T-helper 9 cell (primary cell): Measurements from ENCODE around the gene ASB6.
"Not testable (repeated sequence)": the region's sequence is repeated elsewhere in the genome, so short reads cannot be mapped to it uniquely, and the experiment has no call there.

Experiments
- DNase-seq: peaks from one replicate; pipeline ENCODE4 v3.0.0-alpha.2; 2020

ASB6 gene

DNA sequence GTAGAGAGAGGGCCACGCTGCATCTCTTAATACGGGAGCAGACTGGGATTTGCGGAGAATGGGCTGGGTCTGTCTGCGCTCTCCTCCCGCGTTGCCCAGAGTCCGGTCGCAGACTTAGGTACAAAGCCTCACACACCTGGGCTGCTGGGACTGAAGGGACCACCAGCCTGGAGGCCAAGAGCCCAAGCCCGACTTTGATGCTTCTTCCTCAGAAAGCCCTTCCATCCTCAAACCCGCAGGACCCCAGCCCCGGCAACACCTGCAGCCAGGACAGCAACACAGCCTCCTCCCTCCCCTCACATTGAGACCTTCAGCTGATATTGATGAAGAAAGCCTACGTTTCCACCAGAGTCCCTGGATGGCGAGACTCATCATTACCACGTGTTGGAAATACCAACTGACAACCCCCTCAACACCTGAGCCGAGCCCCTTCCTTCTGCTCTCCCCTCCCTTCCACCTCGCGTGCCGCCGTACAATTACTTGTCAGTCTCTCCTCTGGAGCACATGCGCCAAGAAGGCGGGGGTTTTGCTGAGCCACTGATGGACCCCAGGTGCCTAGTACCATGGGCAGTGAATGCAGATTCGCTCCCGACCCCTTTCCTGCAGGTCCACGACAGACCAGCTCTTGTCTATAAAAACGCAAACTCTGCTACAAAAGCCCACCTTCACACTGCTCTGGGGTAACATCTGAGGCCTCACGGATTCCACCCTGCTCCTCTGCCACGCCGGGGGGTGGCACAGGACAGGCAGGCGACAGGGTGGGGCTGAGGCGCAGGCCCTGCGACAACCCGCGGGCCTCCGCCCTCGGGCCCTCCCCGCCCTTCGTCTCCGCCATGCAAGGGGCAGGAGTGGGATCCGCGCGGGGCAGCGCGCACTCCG lies 841 bp downstream of the ASB6 start:
- DNase-seq, result no peak

DNA sequence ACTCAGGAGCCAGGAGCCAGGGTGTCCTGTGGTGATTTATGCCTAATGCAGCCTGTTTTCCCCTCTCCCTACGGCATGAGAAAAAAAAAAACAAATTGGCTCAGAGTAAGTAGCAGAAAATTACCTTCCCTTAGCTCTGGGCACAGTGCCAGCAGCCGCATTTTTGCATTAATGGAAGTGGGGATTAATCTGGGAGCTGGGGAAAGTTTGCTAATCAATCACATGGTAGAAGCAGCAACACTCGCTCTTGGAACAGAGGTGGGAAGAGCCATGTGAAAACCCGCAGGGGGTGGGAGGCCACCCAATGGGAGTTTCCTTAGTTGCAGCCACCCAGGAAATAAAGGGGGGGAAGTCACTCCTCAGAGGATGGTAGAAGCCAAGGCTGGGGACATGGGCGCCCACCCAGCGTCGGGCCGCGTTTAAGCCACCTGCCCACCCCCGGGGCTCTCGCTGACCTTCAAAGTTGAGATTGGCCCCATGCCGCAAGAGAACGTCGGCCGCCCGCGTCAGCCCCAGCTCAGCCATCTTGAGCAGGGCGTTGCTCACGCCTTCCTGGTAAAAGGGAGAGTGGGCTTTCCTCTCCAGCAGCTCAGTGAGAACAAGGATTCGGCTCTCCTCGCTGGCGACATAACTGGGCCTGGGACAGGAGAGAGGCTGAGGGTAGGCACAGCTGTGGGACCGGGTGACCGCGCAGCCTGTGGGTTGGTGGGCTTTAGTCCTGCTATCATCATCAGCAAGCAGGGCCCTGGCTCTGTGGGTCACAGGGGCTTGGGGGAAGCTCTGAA lies 1.7 kb downstream of the ASB6 start:
- no peak for DNase-seq

DNA sequence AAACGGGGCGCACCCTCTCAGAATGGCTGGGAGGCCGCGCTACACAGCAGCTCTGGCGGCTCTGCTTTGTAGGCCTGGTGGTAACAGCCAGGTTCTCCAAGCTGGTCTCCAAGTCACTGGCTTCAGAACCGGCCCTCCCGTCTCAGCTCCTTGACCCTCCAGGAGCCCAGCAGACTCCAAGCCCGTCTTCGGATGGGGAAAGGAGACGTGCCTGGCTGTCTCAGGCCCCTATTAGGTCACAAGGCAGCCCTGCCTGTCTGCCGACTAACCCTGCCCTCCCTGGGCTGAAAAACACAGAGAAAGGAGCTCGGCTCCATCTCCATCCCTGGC lies 2.2 kb downstream of the ASB6 start:
- DNase-seq, result no peak

DNA sequence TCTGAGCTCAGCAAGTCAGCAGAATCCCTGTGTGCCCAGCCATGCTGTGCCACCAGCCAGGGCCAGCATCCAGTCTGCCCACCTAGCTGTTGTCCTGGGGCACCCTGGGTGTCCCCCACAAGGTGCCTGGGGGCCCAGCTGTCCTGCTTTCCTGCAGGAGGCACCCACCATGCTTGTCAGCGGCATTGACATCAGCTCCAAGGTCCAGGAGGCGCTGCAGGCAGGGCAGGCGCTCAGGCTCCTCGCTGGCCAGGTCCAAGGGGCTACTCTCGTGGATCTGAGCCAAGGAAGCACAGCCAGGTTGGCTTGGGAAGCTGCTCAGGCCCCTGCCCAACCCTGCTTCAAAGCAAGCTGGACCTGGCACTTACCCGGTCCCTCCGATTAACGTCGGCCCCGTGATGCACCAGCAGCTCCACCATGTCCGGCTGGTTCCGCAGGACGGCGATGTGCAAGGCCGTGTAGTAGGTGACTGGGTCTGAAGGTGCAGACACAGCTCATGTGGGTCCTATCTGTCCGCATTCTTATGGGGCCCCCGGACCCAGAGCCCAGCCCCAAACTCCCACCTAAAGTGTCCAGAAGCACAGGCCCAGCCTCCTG lies 2.8 kb downstream of the ASB6 start:
- DNase-seq, result no peak

DNA sequence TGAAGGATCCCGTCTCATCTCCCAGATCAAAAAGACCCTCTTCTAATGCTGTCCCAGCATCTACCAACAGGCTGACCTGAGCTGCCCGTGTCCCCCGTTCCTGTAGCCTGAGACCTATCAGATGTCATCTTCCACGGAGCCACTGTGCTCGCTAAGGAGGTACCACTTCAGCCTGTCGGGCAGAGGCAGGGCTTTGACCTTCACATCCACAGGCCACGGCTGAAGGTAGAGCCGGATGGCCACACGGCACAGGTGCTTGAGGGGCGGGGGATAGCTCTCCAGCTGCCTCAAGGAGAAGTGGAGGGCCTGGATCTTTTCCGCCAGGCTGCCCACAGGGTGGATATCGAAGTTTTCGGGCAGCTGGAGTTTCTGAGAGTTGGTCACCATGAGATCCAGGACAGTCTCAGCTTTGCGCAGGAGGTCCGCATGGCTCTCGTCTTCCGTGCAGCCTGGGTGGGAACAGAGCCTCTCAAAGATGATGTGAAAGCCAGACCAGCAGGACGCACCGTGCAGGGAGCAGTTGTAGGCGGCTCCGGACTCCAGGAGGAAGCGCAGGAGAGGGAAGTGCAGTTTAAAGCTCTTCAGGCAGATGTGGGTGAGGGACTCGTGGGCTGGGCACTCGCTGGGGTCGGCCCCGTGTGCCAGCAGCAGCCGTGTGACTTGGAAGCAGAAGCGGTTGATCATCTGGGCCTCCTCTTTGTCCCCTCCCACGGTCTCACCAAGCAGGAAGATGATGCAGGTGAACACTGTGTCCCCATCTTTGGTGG lies 4.1 kb downstream of the ASB6 start:
- DNase-seq, result no peak

DNA sequence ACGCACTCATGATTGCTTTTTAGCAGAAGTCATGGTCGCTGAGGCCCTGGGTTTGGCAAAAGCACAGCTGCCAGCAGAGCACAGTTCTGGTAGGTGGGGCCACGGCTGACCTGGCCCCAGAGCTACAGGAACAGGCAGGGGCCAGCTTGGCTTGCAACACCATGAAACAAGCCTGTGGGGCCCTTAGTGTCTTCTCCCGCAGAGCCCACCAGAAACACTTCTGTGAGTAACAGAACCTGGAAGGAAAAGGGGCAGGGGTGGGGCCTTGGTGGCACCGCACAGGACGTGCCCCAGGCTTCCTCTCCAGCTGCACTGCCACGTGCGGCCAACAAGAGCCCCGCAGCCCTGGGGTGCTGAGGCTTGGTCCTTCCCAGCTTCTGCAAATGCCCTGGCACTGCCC lies 4.8 kb downstream of the ASB6 start:
- no peak for DNase-seq

DNA sequence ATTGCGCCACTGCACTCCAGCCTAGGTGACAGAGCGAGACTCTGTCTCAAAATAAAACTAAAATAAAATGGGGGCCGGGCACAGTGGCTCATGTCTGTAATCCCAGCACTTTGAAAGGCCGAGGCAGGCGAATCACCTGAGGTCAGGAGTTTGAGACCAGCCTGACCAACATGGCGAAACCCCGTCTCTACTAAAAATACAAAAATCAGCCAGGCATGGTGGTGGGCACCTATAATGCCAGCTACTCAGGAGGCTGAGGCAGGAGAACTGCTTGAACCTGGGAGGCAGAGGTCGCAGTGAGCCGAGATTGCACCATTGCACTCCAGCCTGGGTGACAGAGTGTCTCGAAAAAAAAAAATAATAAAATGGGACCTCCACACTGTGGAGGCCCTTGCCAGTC lies 5.6 kb downstream of the ASB6 start:
- DNase-seq, result not testable (repeated sequence)

DNA sequence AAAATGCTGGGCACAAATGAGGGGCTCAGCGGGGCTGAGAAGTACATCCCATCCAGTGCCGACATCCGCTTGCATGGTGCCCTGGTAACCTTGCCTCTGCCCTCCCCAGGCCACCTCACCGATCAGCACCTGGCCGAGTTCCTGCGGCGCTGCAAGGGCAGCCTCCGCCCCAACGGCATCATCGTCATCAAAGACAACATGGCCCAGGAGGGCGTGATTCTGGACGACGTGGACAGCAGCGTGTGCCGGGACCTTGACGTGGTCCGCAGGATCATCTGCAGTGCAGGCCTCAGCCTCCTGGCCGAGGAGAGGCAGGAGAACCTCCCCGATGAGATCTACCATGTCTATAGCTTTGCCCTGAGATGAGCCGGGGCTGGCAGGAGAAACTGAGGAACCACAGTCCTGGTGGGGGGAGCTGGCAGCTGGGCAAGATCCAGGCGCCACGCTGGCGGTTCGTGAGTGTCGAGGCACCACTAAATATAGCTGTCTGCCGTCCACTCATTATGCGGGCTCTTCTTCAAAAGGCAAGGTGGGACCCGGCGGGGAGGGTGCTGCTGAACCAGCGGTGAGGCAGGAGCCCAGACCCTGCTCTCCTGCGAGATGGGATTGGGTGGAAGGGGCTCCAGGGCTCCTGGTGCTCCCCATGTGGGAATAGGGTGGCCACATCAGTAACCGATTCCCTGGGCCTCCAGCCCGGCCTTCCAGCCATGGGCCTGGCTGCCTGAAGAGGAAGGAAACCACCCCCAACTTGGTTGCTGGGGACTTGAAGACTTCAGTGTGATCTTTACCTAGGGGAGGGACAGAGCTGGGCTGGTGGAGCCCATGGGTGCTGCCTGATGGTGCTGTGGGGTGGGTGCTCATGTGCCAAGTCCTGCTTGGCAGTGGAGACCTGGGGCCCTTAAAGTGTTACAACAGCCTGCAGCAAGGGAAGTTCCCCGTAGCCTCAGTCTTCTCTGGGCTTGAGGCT lies 6.6 kb downstream of the ASB6 start:
- no peak for DNase-seq

DNA sequence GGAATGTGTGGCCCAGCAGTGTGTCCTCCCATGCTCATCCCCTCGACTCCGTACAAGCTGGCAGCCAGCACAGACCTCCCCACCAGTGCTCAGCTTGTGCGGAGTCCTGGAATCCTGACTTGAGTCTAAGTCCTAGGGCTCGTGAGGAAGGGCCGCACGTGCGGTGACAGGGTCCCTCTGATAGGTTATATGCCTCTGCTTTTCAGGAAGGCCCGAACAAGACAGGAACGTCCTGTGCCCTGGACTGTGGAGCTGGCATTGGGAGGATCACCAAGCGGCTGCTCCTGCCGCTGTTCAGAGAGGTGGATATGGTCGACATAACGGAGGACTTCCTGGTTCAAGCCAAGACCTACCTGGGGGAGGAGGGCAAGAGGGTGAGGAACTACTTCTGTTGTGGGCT lies 8.1 kb downstream of the ASB6 start:
- DNase-seq, result no peak

DNA sequence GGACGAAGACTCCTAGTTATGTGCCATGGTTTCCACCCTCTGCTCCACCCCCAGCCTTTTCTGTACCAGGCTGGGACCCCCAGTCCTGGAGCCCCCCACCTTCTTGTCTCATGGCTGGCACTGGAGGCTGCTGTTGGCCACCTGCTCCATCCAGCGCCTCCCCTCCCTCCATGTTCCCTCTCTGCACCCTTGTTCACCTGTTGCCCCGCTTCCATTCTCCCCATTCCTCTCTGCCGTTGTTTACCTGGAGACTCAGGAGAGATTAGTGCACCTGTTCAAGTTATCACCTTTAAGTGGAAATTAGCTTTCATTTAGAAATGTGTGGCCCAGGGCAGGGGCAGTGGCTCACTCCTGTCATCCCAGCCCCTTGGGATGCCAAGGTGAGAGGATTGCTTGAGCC lies 8.7 kb downstream of the ASB6 start:
- no peak for DNase-seq

DNA sequence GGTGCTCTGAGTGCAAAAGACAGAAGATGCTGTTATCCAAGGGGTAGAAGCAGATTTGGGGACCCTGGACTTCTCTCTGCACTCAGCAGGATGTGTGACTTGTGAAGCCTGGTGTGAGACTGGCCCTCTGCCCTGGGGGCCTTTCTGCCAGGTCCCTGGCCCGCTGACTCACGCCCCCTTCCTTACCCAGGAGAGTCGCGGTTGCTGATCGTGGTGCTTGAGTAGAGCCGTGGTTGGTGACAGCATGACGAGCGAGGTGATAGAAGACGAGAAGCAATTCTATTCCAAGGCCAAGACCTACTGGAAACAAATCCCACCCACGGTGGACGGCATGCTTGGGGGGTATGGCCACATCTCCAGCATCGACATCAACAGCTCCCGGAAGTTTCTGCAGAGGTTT lies 9.5 kb downstream of the ASB6 start:
- no peak for DNase-seq

DNA sequence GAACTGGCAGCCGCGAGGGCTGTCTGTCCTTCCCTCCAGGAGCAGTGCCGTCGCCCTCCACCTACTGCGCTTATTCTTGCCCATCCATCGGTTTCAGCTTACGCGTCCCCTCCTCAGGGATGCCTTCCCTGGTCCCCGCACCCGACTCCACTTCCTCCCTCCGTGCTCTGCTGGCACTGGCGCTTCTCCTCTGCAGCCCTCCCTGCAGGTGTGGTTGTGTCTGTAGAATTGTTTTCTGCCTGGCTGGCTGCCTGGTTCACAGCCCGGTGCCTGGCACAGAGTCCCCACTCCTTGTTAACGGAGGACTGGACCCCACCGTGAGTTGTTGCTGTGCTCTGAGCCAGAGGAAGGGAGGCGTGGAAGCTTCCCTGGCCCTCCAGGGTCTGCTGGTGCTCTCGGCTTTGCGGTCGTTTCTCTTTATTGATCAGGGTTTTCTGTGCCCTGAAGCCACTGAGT lies 10.2 kb downstream of the ASB6 start:
- DNase-seq, result no peak

DNA sequence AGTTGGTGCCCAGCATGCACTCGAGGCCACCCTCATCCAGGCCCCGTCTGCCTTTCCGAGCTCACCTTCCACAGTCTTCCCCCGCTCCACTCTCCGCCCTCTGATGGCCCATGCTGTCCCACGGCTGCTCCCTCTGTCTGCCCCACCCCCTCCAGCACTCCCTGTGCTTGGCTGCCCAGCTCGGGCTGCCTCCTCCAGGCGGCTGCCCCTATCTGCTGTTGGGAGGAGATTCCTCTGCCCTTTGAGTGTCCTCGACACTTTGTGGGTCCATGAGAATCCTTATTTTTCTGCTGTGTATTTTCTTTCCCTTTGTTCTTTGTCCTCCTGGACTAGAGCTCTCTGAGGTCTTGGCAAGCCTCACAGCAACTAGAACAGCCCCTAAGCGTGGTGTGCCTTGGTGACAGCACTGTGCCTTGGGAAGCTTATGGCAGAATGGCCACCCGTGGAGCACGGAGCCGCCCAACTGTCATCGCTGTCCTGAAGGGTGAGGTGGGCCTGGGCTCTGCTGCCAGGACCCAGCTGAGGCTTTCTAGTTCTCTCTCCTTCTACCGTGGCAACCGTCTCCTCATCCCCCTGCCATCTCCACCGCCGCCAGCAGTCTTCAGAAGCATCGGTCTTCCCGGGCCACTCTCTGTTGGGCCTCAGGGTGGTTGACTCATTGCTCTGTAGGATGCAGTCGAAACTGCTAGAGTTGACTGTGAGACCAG lies 10.8 kb downstream of the ASB6 start:
- DNase-seq, result no peak

DNA sequence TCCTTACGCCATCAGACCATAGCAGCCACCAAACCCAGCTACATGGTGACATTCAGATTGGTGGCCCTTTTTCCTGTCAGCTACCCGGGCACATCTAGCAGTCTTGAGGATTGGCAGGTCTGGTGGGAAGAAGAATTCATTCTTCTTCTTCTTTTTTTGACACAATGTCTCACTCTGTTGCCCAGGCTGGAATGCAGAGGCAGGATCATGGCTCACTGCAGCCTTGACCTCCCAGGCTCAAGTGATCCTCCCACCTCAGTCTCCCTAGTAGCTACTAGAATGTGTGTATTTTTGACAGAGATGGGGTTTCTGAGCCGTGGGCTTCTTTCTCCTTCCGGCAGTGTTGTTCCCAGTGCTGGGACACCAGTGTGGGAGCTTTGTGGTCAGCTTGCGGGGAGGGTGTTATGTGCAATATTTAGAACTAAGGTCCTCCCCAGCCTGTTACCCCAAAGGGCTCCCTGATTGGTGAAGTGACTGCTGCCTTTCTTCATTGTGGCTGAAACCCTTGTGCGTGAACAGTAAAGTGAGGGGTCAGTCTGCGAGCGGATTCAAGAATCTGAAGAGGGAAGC lies 12.6 kb downstream of the ASB6 start:
- DNase-seq, result no peak

DNA sequence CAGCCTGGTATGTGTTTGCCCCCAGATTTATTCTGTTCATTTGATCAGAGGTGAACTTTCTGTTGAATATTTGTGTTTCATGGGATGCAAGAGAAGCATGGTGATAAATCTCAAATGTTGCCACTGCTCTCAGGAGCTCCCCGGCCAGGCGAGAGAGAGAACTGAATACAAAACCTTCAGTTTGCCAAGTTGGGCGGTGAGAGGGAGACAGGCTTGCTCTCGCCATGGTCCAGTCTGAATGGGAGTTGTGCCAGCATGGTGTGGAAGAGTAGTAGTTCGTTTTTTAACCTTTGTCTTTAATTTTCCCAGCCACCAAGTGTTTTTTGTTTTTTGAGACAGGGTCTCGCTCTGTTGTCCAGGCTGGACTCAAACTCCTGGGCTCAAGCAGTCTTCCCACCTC lies 13.2 kb downstream of the ASB6 start:
- no peak for DNase-seq

DNA sequence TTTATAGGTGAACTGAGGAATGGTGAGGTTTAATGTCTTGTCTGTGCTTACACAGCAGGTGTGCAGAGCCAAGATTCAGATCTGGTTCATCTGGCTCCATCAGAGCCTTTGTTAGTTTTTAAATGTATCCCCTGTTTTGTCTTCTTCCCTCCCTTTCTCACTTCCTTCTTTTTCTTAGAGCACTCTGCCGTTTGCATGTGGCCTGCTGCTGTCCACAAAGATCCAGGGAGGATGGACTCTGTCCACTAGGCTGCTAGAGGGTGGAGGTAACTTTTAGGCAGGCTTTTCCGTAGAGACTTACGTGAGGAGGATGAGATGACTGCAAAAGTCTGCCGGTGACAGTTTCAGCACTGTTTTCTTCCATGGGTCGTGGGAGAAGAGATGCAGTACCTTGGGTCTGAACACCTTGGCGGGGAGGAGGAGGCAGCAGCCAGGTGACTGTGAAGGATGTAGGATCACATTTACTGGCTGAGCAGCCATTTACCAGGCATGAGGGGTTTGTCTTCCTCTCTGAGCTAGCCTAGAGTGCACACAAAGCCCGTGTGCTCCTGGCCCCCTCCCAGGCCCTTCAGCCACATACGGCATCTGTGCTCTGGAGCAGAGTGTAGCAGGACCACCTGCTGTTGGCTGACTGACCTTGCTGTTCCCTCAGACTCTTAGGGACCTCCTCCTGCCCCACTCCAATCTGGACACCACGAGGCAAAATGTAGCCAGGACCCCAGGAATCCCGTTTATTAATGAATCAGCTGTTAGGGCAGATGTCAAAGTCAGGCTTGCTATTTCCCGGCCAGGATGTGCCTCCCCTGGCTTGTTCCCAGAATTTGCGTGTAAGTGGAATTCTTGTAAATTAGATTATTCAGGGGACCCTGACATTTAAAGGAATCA lies 14.2 kb downstream of the ASB6 start:
- DNase-seq, result no peak

DNA sequence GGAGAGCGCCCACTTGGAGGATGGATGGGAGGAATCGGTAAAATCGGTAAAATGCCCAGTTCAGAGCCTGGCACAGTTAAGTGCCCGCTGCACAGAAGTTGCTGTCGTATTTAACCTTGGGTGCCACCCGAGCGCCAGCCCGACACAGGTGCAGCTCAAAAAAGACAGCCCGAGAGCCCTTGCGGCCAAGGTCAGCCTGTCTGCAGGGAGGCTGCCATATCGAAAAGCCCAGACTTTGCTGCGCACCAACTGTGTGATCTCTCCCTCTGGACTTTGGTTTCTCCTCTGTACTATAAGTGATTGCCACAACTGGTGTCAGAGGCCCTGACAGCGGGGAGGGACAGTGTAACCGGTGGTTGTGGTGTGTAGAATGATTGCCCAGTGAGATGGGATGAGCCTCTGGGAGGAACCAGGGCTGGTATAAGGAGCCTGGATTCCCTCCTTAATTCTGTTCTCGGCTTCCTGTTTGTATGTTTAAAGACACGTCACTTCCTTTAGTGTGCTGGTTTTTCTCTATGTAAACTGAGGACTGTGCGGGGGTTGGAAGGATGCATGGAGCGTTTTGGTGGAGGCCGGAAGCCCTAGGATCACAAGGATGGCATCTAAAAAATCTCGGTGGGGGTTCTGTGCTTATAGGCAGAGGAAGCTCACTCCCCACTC lies 15.2 kb downstream of the ASB6 start:
- DNase-seq, result peak; percentile 39

DNA sequence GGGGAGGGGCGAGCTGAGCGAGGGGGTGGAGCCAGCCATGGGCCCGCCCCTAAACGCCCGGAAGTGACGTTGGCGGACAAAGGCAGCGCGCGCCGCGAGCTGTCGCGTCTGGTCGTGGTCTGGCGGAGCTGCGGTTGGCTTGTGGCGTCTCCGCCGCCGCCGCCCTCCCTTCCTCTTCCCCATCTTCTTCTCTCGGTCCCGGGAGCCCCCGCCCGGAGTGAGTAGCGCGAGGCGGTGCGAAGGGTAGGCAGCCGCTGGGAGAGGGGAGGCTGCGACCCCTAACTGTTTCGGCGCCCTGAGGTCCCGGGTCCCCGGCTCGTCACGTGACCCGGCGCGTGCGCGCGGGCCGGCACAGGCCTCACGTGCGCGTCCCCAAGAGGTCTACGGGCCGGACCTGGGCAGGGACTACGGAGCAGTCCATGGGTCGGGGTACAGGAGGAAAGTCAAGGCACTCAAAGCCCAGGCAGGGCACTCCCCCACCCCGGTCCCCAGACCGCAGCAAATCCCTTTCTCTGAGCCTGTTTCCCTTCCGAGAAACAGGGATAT lies 15.8 kb downstream of the ASB6 start, which contains the start of gene NTMT1:
Gene NTMT1, plus strand, starts transcription at position 85 of the 546 bp plus-strand sequence. CDS start 6,541 bp downstream, outside the sequence.
- peak; percentile 94 for DNase-seq

DNA sequence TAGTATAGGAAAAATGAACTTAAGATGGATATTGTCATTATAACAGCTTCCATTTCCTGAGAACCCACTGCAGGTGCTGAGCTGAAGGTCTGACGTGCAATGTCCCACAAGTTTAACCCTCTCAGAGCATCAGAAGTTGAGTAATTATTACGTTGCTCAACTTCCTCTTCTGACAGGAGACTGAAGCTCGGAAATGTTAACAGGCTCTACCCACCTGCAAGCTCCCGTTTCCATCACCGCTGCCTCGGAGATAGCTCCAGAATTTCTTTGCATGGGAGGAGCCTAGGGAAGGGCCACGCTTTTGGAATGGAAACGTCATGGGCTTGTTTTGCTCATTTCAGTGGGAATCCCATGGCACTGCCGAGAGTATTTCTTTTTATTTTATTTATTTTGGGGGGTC lies 17.0 kb downstream of the ASB6 start:
- no peak for DNase-seq
